Gastroesophageal sphincter (tissue), 3 donors: ENCODE results near the gene NXF3.

ENCODE experiments used
- CTCF ChIP-seq, 4 experiments: fragments of 200-600 bp in 2 of 4; fragments of 450-650 bp in 2 of 4; sonication (generic) in 1 of 4; IDR thresholded peaks; one replicate each; pipeline ENCODE4 v1.5.1; 2017 to 2019; ENCODE audit warnings: antibody characterized with exemption in 4 of 4, mild to moderate bottlenecking in 2 of 4, moderate library complexity in 2 of 4
- POLR2A ChIP-seq, 2 donors: fragments of 450-650 bp; IDR thresholded peaks; one replicate each; pipeline ENCODE4 v1.6.1; 2017; ENCODE audit warnings: antibody characterized with exemption in 2 of 2, mild to moderate bottlenecking in 2 of 2, moderate library complexity in 1 of 2
- POLR2AphosphoS5 ChIP-seq: sonication (generic); formaldehyde crosslinking; IDR thresholded peaks from one replicate; pipeline ENCODE4 v1.6.1; 2017; ENCODE audit warnings: antibody characterized with exemption

- TF ChIP-seq CTCF (IDR thresholded peaks at IDR 0.05) (no peak), POLR2AphosphoS5 (no peak), POLR2A (IDR thresholded peaks at IDR 0.05) (no peak)
Observed at GRCh38 chrX:103124284-103124683, 31.3 kb upstream of the NXF3 start.
